GM21786 (cell line): ENCODE results near the gene INPP5D.
"Not testable (repeated sequence)": the region's sequence is repeated elsewhere in the genome, so short reads cannot be mapped to it uniquely, and the experiment has no call there.

ENCODE experiments used
- ATAC-seq: cut with Tn5 transposase; IDR thresholded peaks from one replicate; pipeline ENCODE4 v1.9.1; 2021; ENCODE audit not compliant: unreplicated experiment

The INPP5D gene

DNA sequence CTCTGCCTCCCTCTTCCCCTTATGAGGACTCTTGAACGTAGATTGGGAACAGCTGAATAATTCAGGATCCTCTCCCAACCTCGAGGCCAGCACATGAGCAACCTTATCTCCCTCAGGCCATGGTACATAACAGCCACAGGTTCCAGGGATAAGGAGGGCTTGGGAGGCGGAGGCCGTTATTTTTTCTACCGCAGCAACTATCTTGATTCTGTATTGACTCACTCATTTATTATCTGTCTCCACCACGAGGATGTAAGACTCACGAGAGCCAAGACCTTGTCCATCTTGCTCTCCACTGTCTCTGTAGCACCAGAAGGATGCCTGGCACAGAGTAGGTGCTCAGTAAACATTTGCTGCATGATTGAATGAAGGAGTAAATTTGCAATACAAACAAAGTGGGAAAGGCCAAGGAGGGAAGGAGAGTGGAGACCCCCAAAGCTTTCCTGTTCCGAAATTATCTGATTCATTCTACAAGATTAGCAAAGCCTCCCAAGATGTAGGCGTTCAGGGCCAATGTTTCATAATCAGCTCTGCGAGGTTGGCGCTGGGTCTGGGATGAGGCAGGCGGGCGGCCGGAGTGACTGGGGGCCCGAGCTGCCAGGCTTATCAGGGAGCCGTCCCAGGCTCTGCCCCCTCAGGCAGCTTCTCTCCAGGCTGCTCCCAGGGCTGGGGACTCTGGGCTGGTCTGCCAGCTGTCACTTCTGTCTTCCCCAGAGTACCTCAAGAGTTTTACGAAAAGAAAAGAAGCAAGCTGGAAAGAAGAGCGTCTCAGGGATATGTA, 31.6 kb downstream of the INPP5D start:
- ATAC-seq = no peak

DNA sequence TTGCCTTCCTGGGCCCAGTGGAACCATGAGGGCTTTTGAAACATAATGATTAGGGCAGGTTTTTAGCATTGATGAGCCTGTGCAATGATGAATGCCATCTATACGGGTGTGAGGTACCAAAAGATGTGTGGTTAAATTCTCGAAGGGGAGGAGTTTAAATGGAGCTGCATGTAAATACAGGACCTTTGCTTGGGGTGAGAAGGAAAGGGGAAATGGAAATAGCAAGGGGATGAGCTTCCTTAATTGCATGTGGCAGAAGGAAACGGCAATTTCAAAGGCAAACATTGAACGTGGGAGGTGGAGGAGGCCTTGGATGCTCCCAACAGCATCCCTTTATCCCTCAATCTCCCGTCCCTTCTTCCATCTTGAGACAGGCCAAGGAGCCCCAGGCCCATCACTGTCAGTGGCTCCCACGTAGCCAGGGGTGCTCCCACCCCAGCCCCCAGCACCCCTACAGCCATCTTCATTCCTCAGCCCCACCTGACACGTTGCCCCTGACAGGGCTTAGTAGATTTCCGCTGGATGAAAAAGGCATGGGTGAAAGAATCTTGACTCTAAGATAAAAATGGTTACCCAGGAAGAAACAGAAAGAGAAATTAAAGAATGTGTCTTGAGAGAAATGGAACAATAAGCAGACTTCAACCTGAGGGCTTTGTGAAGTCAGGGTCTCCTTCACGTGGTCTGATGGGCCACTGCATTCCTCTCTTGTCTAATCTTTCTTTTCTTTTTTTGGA, 32.5 kb downstream of the INPP5D start:
- no peak for ATAC-seq

DNA sequence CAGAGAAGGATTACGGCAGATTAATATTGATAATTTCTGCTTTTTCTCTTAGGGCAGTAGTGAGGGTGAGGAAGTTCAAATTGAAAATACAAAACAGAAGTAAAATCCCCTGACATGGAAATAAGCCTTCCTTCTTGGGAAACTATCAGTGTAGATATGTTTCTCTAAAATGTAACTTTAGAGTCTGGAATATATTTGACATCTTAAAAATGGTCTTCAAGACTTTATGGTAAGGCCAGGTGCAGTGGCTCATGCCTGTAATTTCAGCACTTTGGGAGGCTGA, 33.0 kb downstream of the INPP5D start:
- ATAC-seq = no peak

DNA sequence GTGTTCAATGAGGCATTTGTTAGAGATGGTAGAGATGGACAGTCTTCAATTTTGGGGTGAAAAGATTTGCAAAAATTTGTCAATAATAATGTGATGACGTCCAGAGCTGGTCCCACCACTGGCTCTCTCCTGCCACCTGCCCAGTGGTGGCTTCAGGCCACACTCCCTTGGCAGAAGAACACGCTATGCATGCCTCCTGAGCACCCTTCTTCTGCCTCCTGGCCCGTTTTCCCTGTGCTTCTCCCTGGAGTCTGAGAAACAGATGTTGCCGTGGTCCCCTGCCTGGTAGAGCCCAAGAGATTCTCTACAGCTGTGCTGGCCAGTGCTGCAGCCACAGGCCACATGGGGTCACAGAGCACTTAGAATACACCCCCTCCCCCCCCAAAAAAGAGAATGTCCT, 33.6 kb downstream of the INPP5D start:
- ATAC-seq = no peak

DNA sequence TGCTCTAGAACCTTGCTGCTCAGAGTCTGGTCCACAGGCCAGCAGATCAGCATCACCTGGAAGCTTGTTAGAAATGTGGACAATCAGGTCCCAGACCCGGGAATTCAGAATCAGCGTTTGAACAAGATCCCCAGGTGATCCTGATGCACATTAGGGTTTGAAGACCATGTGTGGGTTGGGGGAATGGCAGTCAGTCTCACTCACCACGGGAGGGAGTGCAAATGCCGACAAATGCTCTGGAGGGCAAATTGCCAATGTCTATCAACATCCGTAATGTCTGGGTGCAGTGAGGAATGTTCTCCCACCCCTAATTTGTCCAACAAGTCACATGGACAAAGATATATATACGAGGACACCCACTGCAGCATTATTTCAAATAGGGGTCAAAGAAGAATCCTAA, 34.5 kb downstream of the INPP5D start:
- no peak for ATAC-seq

DNA sequence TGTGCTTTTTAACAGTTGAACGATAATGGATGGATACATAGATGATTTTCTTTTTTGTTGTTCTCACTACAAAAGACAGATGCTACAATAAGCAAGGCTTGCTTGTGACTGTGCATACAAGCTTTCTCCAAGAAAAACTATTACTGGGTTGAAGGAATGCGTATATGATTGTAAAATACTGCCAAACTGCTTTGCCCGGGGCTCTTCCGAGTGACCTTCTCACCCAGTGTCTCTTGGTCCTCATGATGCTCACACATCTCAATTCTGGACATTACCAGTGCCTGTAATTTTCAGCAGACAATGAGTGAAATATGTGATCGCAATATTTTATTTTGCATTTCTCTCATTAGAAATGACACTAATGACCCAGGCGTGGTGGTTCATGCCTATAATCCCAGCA, 35.9 kb downstream of the INPP5D start:
- ATAC-seq = no peak

DNA sequence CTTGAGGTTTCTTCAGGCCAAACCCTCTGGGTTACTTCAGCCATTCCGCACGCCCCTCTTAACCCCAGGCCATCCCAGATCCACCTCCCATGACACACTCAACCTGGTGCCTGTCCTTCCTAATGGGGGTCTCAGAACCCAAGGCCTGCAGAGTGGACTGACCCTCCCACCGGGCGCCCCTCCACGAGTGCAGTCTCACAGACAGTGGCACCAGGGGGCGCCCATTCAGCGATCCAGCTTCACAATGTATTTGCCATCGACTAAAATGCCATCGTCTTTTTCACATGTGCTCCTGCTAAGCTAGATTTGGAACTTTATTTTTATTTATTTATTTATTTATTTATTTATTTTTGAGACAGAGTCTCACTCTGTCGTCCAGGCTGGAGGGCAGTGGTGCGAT, 38.5 kb downstream of the INPP5D start:
- no peak for ATAC-seq

DNA sequence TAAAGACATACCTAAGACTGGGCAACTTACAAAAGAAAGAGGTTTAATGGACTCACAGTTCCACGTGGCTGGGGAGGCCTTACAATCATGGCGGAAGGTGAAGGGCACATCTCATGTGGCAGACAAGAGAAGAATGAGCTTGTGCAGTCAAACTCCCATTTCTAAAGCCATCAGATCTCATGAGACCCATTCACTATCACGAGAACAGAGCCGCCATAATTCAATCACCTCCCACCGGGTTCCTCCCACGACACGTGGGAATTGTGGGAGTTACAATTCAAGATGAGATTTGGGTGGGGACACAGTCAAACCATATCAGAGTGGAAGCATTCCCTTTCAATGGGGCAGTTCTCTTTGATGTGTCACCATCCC, 39.7 kb downstream of the INPP5D start:
- ATAC-seq = not testable (repeated sequence)

DNA sequence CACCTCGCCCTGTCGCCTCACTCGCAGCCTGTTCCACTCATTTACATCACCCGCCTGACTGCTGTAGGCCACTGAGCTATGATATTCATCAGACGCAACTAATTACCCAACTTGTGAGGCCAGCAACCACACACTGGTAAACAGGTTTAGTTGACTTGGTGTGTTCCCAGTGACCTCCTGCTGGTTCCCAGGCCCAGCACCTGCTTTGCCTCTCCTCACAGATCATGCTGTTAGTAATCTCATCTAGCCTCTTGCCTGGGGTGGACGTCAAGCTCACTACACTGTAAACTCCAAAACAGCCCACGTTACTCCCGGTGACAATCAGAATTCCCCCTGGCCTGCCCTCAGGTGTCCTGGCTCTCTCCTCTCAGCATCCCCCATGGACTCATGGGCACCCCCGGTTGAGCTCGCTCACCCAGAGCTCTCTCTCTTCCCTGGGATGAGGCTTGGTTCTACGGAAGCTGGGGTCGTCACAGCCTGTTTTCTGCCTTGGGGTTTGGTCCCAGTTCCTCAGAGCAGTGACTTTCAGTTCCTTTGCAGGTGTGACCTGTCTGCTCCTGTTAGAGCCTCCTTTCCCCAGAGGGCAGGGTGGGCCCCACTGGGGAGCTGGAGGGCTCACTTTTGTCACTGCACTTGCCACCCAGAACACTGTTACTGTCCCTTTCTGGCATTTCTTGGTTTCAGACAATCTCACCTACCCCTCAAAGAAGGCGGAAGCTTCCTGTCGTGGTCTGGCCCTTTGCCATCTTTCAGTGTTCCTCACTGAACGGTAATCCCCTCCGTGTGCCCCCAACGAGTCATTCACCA, 40.3 kb downstream of the INPP5D start:
- ATAC-seq = peak; percentile 79

DNA sequence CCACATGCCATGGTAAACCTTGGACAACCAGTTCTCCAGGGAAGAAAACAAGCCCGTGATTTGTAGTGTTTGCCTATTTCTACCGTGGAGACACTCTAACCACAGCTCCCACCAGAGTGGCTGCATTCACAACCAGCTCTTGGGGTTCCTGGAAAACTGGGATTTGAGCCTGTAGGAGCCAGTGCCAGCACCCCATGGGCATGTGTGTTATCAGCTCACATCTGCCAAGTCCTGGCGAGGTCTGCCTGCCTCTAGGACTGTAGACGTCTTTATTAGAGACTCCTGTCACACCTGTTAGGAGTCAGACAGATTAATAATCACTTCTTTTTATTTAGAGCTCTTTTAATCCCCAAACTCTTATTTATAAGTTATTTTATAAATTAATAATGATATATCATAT, 41.0 kb downstream of the INPP5D start:
- ATAC-seq = no peak

DNA sequence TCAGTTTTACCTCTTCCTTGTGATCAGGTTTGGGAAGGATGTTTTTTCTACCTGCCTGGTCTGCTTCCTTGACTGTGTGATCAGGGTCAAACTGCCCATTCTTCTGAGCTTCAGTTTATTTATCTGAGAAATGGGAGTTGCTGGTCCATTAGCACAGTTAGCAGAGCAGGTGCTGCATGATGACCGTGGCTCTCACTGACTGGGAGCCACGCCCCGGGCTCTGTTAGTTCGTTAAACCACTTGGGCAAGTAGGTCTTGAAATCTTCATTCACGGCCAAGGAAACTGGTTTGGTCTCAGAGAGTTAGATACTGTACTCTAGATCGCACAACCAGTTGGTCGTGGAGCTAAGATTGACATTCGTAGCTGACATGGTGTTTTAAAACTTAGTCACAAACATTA, 41.7 kb downstream of the INPP5D start:
- ATAC-seq = no peak

DNA sequence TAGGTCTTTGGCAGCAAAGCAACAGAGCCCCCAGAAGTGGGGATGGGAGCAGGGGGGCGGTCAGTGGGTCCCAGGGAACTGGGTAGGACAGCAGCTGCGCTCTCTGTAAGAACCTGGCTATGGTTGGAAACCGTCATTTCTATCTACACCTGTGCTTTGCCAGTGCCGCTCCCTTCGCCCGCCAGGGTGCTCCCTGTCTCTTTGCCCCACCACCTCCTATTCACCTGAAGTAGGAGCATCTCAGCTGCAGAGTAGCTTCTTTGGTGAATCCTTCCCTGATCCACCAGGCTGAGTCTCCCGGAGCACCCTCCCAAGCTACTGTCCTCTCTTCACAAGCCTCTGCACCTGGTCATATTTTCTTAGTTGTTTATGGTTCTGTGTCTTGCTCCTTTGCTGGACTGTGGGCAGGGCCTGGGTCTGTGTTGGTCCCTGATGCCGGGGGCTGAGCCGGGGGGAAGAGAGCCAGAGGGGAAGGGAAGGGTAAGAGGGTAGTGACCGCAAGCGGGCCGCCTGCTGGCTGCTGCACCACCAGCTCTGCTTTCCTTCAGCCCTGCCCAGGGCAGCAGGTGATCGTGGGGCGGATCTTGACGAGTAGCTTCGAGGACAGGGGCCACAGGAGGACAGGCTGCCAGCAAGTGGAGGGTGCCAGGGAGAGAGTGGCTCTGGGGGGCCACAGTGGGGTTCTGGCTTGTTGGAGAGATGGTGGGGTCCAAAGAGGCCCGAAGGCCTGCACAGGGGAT, 45.2 kb downstream of the INPP5D start:
- no peak for ATAC-seq

DNA sequence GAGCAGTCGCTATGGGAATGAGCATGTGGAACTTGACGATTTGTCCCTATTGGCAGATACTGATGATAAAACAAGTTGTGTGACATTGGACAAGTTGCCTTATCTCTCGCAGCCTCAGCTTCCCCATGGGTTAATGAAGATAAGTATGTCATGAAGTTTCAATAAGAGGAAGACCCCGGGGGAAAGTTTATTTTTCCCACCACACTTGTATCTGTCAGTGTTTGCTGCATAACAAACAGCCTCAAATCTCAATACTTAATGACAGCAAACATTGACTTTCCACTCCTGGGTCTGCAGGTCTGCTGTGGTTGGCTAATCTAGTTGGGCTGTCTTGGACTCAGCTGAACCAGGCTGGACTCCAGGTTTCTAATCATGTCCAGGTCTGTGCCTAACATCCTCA, 45.8 kb downstream of the INPP5D start:
- no peak for ATAC-seq

DNA sequence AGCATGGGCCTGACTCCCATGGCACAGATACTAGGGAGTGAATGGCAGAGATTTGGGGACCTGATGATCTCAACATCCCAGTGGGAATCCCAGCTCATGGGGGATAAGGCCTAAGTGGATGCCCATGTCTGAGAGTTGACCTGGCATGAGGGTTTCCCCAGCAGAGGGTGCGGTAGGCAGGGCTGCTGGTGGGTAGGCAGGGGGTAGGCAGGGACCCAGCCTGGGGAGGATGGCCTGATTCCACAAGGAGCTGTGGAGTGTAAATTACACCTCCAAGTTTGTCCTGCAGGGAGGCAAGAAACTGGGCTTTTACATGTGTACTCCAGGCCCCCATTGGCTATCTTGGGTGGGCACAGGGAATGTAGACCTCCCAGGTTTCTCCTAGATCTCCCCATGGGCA, 46.9 kb downstream of the INPP5D start:
- no peak for ATAC-seq

DNA sequence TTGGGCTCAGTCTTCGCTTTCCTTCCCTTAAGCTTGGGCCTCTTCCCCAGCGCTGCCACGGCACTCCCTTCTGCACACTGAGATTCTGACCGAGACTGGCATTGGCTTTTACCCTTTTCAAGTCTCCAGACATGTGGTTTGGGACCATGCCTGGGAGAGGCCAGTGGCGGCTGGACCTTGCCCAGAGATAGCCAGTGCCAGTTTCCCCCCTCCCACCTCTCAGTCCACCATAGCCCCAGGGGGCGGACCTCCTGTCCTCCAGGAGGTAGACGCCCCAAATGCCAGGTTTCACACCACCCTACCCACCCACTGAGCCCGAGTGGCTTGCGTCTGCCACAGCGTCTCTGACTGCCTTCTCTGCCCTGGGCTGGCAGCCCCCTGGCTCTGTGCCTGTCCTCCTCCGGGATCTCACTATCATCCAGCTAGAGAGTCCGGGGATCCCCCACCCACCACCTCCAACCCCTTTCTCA, 47.7 kb downstream of the INPP5D start:
- no peak for ATAC-seq

DNA sequence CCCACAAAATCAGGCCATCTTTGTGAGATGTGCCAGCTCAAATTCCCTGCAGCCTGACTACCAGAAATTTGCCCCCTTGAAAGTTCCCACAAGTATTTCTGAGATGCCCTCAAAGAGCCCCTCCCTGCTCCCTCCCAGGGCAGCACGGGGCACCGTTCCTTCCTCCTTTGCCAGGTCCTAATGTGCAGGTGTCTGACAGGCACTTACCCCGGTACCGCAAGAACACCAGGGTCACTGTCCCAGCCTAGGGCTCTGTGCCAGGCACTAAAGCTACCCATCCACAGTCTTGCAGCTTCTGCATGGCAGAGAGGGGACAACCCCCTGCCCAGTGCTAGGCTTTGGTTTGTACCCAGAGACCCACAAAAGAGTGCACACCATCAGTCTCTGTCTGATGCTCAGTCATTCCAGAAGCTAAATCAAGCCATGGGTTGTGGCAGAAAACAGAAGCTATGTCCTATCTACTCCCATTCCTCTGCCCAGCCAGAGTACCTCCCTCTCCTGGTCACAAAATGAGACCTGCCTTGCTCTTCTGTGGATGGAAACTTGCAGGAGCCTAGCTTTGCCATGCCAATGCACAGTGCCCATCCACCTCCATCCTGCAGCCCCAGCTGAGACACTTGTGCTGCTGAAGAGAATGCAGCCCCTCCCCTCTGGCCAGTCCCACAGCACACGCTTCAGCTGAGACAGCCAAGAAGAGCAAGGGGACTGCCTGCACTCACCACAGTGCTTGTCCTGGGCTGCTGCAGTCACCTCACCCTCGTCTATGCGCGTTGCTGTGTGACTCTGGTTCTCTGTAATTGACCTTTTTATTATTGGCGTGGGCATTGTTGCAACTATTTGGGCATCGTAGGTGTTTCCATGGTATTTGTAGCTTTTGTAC, 48.7 kb downstream of the INPP5D start:
- peak; percentile 50 for ATAC-seq

DNA sequence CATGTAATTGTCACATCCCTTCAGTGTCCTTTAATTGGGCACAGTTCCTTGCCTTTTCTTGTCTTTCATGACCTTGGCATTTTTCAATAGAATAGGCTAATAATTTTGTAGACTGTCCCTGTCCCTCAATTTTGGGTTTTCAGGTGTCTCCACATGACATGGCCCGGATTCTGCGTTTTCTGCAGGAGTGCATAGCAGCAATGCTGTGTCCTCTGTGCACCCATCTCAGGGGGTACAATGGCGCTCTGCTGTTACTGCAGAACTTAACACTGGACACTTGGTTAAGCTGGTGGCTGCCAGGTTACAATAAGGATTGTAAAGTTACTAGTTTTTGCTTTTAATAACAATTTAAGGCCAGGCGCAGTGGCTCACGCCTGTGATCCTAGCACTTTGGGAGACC, 51.3 kb downstream of the INPP5D start:
- no peak for ATAC-seq

DNA sequence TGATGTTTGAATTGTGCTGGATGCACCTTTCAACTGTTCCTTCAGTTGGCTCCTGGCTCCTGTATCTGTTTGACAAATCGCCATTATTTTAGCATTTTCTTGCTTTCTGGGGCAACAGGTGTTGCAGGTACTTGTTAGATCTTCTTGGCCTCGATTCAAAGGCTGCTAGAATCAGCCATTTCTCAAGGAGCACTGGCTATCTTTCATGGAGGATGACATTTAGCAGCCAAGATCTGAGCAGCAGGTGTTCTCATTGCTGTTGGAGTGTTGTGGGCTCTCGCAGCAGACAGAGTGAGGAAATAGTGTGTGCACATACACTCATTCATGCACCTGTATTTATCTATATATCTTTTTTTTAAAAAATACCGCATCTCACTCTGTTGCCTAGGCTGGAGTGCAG, 52.2 kb downstream of the INPP5D start:
- no peak for ATAC-seq

DNA sequence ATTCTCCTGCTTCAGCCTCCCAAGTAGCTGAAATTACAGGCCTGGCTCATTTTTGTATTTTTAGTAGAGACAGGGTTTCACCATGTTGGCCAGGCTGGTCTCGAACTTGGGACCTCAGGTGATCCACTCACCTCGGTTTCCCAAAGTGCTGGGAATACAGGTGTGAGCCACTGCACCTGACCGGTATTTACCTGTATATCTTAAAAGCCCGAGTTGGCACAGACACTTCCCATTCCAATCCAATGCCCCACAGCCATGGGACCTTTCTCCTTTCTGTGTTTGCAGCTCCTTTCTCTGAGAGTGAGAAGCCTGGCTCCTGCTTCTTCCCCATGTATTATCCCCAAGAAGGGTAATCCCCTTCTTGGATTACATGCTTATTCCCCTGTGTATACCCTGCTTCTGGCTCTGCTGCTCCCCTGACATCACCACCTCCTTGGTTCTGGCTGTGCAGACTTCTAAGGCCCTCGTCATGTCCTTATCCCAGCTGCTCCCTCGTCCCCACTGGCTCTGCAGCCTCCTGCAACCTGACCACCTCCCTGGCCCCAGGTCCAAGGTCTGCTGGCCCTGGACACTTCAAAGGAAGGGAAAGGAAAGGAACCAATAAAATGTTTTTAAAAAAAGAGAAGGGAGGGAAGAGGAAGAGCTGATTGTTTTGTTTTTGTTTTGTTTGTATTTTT, 52.8 kb downstream of the INPP5D start:
- no peak for ATAC-seq

DNA sequence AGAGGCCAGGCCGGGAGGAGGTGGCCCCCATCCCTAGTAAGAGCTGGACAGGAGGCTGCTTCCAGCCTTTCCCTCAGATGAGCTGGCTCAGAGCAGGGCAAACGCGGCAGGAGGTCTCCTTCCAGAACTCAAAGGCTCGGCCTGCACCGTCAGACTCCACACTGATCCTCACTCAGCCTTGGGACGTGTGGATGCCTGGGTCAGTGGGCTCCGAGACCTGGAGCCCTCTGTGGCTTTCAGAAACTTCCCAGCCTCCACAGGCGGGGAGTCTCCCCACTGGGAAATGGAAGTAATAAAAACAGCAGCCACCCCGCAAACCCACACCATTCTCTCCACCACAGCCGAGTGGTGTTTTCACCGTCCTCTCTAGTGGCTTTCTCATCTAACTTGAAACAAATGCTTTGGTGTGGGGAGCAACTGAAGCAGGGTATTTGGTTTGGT, 54.3 kb downstream of the INPP5D start:
- ATAC-seq = no peak
